Keratinocyte (primary cell): Measurements from ENCODE around the gene FAM120AOS. TPM values are rescaled to one million over a fixed set of nuclear protein-coding genes. Genes with fewer than 3 reads are reported as not detected.

Experiments used
- DNase-seq: peaks from one replicate; pipeline ENCODE4 v3.0.0-alpha.2; 2011; ENCODE audit warnings: low read depth, missing footprints, low spot score
- FAIRE-seq: peaks from 2 replicates; lab custom pipeline; 2011; peaks lifted over from hg19 to GRCh38; lab: Jason Lieb, UNC
- H2AFZ ChIP-seq: 2 replicates; pipeline ENCODE4 v1.6.0; 2012; ENCODE audit warnings: low read length, control low read depth, inconsistent platforms; ENCODE audit not compliant: control insufficient read depth
- H3K27ac ChIP-seq: 2 replicates; pipeline ENCODE4 v1.5.1; 2011; ENCODE audit warnings: low read length; ENCODE audit not compliant: control insufficient read depth, insufficient read depth
- H3K27me3 ChIP-seq: 3 replicates; pipeline ENCODE4 v1.6.0; 2011; ENCODE audit warnings: low read length; ENCODE audit not compliant: control insufficient read depth, insufficient read depth; ENCODE audit errors: extremely low read depth
- H3K36me3 ChIP-seq, 2 experiments: 2 replicates in 1 of 2; 3 replicates in 1 of 2; pipeline ENCODE4 v1.5.1; 2011; ENCODE audit warnings: low read length in 2 of 2, mild to moderate bottlenecking in 1 of 2; ENCODE audit not compliant: control insufficient read depth in 2 of 2, insufficient read depth in 2 of 2; ENCODE audit errors: extremely low read depth in 1 of 2
- H3K4me1 ChIP-seq: 3 replicates; pipeline ENCODE4 v1.5.1; 2011; ENCODE audit warnings: low read length; ENCODE audit not compliant: control insufficient read depth, insufficient read depth; ENCODE audit errors: extremely low read depth
- H3K4me2 ChIP-seq: 3 replicates; pipeline ENCODE4 v1.6.0; 2011; ENCODE audit warnings: low read depth, low read length; ENCODE audit not compliant: control insufficient read depth, insufficient read depth; ENCODE audit errors: extremely low read depth
- H3K4me3 ChIP-seq, 3 experiments: fragments of 200-600 bp in 1 of 3; sonication (generic) in 1 of 3; 2 replicates in 2 of 3; 3 replicates in 1 of 3; pipeline ENCODE4 v1.5.1; 2011 to 2016; ENCODE audit warnings: low read length in 3 of 3, mild to moderate bottlenecking in 3 of 3, control low read depth in 2 of 3, inconsistent platforms in 1 of 3, low read depth in 1 of 3, mixed read lengths in 1 of 3, mixed run types in 1 of 3, moderate library complexity in 1 of 3; ENCODE audit not compliant: control insufficient read depth in 2 of 3, insufficient read depth in 2 of 3; ENCODE audit errors: extremely low read depth in 1 of 3
- H3K79me2 ChIP-seq: 2 replicates; pipeline ENCODE4 v1.6.0; 2012; ENCODE audit warnings: low read length; ENCODE audit not compliant: control insufficient read depth, insufficient read depth
- H3K9ac ChIP-seq: 3 replicates; pipeline ENCODE4 v1.6.0; 2011; ENCODE audit warnings: low read length; ENCODE audit not compliant: control insufficient read depth, insufficient read depth; ENCODE audit errors: extremely low read depth
- H3K9me1 ChIP-seq: 3 replicates; pipeline ENCODE4 v1.6.0; 2011; ENCODE audit warnings: low read length; ENCODE audit not compliant: control insufficient read depth, insufficient read depth; ENCODE audit errors: extremely low read depth
- H3K9me3 ChIP-seq: 2 replicates; pipeline ENCODE4 v1.5.1; 2012; ENCODE audit warnings: low read depth, low read length; ENCODE audit not compliant: control insufficient read depth
- H4K20me1 ChIP-seq: 3 replicates; pipeline ENCODE4 v1.6.0; 2011; ENCODE audit warnings: low read length; ENCODE audit not compliant: control insufficient read depth, insufficient read depth; ENCODE audit errors: extremely low read depth
- CTCF ChIP-seq, 3 experiments: IDR thresholded peaks in 1 of 3; conservative IDR thresholded peaks in 1 of 3; optimal IDR thresholded peaks in 1 of 3; 2 replicates in 2 of 3; 3 replicates in 1 of 3; pipeline versions ENCODE3 to v1.5.1; 2011; ENCODE audit warnings: low read length in 3 of 3, mild to moderate bottlenecking in 3 of 3, moderate library complexity in 2 of 3, control low read depth in 1 of 3, inconsistent platforms in 1 of 3; ENCODE audit not compliant: insufficient read depth in 2 of 3; ENCODE audit errors: extremely low read depth in 1 of 3
- EZH2 ChIP-seq: IDR thresholded peaks from one replicate; pipeline ENCODE4 v1.6.1; 2012; ENCODE audit warnings: inconsistent platforms, mild to moderate bottlenecking, low read length, moderate library complexity
- dilution Hi-C: fragments of 300-500 bp; cut with MboI; formaldehyde crosslinking; loops from one replicate; pipeline ENCODE4 v1.7.0; 2020; ENCODE audit warnings: low sequenced_read_pairs; ENCODE audit not compliant: extremely low pct_ligation_motif_present
- polyA plus RNA-seq, 5 experiments: library from polyadenylated mRNA; depleted of rRNA in 3 of 5; stranded (reverse) in 3 of 5; stranded (forward) in 1 of 5; unstranded in 1 of 5; fragments of >200 nt; gene quantifications; 1 replicate in 1 of 5; 2 replicates in 3 of 5; 3 replicates in 1 of 5; pipeline versions ENCODE4 v1.2.1 to v1.2.3, GENCODE V29; 2011 to 2012; ENCODE audit warnings: missing spikeins in 2 of 5, low read depth in 1 of 5, low replicate concordance in 1 of 5

Gene FAM120AOS
- polyA plus RNA-seq, 1 donor (not counting 4 experiments of a cell fraction or from before 2014, with no cell fraction given): 18.6 TPM

GRCh38 chr9:93480728-93481324 is 27.4 kb upstream of the FAM120AOS start:
- H3K4me1 ChIP-seq: no peaks in the 10 kb centered on the region
- peaks cover 16 to 17% of the 10 kb centered on the region in 2 experiments for H3K36me3 ChIP-seq
- H3K9me1 ChIP-seq: no peaks in the 10 kb centered on the region
- H2AFZ ChIP-seq: no peak overlapping the region
- H3K9me3 ChIP-seq: no peaks in the 10 kb centered on the region
- H3K9ac ChIP-seq: no peak overlapping the region
- H3K79me2 ChIP-seq: peaks cover 72% of the 10 kb centered on the region
- no peak for DNase-seq
- H3K27ac ChIP-seq: no peak overlapping the region
- FAIRE-seq: no peak
- dilution Hi-C loops: no loop called here
- no peaks in the 10 kb centered on the region for H3K27me3 ChIP-seq
- peaks cover 6% of the 10 kb centered on the region for H4K20me1 ChIP-seq
- no peak overlapping the region for H3K4me2 ChIP-seq
- TF ChIP-seq CTCF (optimal IDR thresholded peaks at IDR 0.05 in 1 of 3, IDR thresholded peaks at IDR 0.05 in 1 of 3, conservative IDR thresholded peaks at IDR 0.05 in 1 of 3; ENCODE audit: extremely low read depth in 1 of 3, insufficient read depth in 2 of 3, low read length in 3 of 3) (no peak), EZH2 (no peak)
- H3K4me3 ChIP-seq: no peak overlapping the region

GRCh38 chr9:93480262-93480661 is 26.9 kb upstream of the FAM120AOS start:
- dilution Hi-C loops: no loop called here
- H3K27me3 ChIP-seq: no peaks in the 10 kb centered on the region
- H3K36me3 ChIP-seq: peaks cover 12 to 17% of the 10 kb centered on the region in 2 experiments

GRCh38 chr9:93479726-93480125 is 26.3 kb upstream of the FAM120AOS start:
- dilution Hi-C loops: no loop called here
- Histone ChIP-seq H3K27me3 (no peaks in the 10 kb centered on the region), H4K20me1 (peaks cover 6% of the 10 kb centered on the region), H3K79me2 (peaks cover 73% of the 10 kb centered on the region), H3K4me1 (no peaks in the 10 kb centered on the region), H3K4me2 (no peak overlapping the region), H2AFZ (no peak overlapping the region), H3K9me3 (no peaks in the 10 kb centered on the region), H3K27ac (no peak overlapping the region), H3K9ac (no peak overlapping the region), H3K36me3 (peaks cover 7 to 15% of the 10 kb centered on the region in 2 experiments), H3K4me3 (no peak overlapping the region), H3K9me1 (no peaks in the 10 kb centered on the region)
- no peak for TF ChIP-seq EZH2
- DNase-seq: no peak
- no peak for FAIRE-seq

More at GRCh38 chr9:93480262-93480661, 26.9 kb upstream of the FAM120AOS start:
- Histone ChIP-seq H3K9me3 (no peaks in the 10 kb centered on the region), H3K4me3 (no peak overlapping the region), H3K27ac (no peak overlapping the region), H3K9ac (no peak overlapping the region), H4K20me1 (peaks cover 6% of the 10 kb centered on the region), H3K4me1 (no peaks in the 10 kb centered on the region), H3K4me2 (no peak overlapping the region), H2AFZ (no peak overlapping the region), H3K79me2 (peaks cover 73% of the 10 kb centered on the region), H3K9me1 (no peaks in the 10 kb centered on the region)
- DNase-seq (no peak), FAIRE-seq (no peak)
- no peak for TF ChIP-seq EZH2
